Smooth muscle cell of trachea (primary cell): ENCODE measurements around the gene ACVR1C. TPM values are rescaled to one million over a fixed set of nuclear protein-coding genes. Genes with fewer than 3 reads are reported as not detected.

Source experiments
- total RNA-seq: library from RNA; depleted of rRNA; stranded (reverse); fragments of >200 nt; gene quantifications from 2 replicates; pipeline ENCODE4 v1.2.1, GENCODE V29; 2014

ACVR1C gene
- 0.44 and 0.50 TPM in 2 replicates for total RNA-seq

GRCh38 chr2:157628477-157629415, at the start of gene ACVR1C:
TSS of gene ACVR1C (minus strand) at chr2:157628864. CDS start at chr2:157628644, 220 bp downstream.

Other genes starting within 250 kb of the ACVR1C start
- not detected in 2 replicates for gene CYTIP, start 184.8 kb downstream of the ACVR1C start, total RNA-seq
- 37.2 and 46.4 TPM in 2 replicates for gene ACVR1, start 247.5 kb upstream of the ACVR1C start, total RNA-seq